GM19193 (cell line): ENCODE results near the gene DNASE1.

Experiments used
- POLR2A ChIP-seq: IDR thresholded peaks from 4 replicates; pipeline ENCODE4 v1.6.1; 2011; ENCODE audit not compliant: insufficient read depth, insufficient read length; ENCODE audit errors: extremely low read depth

DNASE1 gene

DNA sequence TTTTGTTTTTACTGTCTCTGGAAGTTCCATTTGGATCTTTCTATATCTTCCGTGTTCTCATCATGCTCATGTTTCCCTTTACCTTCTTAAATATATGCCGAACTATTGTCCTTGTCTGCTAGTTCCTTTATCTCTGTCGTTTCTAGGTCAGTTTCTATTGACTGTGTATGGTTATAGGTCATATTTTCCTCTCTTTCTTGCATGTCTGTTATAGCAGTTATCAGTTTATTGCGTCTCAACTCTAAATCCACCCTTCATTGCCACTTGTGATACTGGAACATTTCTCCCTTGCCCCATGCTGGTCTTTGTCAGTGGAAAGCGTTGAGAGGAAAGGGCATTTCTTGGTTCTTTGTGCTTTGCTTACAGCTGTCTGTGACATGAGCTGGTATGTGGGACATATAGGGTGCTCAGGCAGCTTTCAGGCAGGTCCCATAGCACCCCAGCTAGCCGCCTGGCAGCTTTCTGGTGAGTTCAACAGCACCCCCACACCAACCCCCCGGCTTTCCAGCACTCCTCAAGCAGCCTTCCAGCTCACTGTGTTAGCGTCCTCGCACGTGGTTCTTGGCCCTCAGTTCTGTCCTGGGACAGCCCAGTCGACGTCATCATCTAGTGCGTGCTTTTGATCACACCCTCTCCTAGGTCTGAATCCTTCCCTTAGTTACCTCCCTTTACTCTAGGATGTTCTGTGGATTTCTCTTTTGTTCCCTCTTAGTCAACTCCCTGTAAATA lies 15.4 kb upstream of the DNASE1 start:
- TF ChIP-seq POLR2A = no peak

DNA sequence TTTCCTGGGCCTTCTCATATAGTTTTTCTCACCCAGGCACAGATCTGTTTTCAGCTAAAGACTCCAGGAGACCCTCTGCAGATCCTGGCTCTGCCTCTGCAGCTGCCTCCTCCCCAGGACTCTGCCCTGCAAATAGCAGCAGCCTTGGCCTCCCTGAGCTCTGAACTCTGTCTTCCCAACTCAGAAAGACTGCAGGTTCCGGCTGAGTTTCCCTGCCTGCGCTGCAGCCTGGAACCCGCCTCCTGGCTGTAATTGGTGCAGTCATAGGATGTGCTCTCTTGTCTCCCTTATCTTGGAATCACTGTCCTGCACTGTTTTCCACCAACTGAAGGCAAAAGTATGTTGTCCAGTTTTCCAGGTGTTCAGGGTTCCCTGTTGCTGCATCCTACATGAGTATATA lies 14.3 kb upstream of the DNASE1 start:
- TF ChIP-seq POLR2A = no peak

DNA sequence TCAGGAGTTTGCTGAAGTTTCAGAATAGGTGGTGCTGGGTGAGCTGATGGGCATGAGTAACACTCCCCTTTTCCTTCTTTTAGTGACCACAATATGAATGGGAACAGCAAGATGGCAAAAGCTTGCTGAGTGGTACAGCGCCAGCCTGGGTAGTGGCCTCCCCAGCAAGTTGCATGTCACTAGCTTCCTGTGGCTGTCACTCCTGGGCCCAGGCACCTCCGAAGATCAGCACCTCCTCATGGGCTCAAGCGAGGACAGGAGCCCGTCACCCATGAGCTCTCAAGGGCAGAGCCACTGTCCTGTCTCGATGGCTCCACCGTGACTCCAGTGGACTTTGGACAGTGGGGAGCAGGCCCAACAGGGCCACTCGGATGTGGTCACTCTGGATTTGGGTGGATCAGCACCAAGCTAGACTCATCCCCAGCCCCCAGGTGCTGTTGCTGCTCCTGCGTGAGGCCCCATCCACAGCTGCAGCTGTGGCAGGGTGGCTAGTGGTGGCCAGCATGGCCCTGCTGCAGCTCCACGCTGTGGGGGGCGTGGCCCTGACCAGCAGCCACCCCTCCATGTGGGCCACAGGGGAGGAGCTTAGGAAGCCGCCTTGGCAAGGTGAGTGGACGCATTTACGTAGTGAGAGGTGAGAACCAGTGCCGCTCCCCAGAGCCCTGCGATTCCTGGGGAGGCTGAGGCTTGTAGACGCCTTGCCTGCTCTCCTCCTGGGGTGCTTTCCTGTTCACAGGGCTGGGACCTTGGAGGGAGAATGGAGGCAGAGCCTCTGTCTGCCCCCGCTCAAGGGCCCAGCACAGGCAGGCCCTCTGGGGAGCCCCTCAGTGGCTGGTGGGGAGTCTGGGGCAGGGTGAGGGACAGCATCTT lies 13.6 kb upstream of the DNASE1 start:
- TF ChIP-seq POLR2A = no peak

DNA sequence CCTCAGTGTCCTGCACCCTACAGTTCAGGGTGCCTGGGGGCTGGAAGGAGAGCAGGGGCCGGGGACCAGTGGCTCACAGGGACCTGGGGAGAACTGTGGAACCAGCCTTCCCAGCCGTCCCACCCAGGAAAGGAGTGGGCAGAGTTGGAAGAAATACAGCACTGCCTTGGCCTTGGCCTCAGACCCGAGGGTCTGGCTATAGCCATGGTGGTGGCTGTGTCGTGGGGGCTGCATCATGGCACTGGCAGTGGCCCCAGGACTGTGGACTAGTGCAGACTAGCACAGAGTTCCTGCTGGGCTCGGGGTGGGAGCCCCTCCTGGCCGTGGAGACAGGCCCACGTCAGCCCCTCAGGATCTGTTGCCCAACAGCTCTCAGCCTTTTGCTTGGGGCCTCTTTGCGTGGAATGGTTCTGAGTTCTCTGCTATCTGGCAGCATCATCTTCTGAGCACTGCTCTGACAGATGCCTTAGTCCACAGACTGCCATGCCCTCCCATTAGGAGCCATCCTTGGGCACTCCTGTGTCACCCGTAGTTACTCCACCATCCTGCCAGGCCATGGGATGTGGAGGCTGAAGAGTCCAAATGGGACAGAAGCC lies 12.6 kb upstream of the DNASE1 start:
- TF ChIP-seq POLR2A = no peak

DNA sequence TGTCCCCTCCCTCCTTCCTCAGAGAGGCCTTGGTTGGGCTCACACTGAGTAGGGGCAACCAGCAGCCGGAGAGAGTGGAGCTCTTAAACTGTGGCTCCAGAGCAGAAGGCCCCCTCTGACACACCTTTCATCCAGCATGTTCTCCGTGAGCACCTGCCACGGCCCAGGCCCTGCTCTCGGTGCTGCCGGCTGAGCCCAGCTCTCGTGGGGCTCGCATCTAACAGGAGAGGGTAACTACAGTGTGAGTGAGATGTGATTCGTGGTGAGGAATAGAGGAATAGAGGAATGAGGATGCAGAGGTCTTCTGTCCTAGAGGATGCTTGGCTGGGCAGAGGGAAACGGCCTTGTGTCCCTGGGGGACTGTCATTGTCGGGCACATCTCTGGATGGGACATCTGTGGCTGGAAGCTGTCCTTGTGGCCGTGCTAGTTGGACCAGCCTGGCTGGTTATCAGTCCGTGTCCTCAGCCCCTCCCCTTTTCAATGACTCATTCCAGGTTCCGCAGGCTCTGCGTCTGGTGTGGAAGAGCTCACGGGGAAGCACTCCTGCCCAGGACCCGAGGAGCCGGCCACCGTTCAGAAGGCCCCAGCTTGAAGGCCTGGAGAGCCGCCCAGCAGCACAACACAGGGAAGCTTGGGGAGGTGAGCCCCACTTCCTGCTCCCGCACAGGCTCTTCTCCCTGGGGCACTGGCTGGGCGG lies 11.9 kb upstream of the DNASE1 start:
- TF ChIP-seq POLR2A = no peak

DNA sequence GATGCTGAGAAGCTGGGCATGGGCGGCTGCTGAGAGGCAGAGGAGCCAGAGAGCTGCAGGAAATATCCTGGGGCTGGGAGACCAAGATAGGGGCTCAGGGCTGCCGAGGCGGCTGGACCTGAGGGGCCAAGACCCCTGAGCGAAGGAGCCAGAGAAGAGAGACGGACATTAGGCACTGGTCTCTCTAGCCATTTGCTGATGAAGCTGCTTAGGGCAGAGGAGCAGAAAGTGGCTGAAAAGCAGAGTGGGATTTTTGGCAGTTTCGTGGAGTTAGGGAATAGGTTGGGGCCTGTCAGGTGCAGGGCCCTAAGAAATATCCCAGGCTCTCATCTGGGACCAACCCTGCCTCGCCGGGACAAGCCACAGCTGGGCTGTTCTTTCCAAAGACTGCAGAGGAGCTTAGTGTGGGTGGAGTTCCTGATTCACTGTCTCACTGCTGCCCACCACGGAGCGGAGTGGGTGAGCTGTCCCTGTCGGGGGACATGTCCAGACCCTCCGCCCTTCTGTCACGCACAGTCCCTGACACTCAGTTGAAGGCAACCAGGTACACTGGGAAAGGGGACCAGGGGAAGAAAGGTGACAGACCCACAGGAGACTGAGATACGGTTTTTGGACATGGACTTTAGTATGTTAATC lies 11.3 kb upstream of the DNASE1 start:
- TF ChIP-seq POLR2A = no peak

DNA sequence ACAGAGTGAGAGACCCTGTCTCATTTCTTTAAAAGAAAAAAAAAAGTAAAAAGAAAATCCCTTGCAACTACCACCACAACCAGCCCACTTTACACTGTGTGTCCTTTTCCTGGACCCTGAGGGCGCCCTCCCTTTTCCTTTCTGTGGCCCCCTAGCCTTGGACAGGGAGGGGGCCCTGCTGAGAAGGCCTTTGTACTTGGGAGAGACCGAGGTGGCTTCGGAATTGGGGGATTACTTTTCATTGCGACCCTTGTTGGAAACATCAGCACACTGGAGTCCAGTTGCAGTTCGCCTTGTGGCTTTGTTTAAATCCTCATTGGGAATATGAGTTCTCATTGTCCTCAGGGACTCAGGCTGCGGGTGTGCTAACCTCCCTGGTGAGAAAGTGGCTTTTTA lies 9.4 kb upstream of the DNASE1 start:
- no peak for TF ChIP-seq POLR2A

DNA sequence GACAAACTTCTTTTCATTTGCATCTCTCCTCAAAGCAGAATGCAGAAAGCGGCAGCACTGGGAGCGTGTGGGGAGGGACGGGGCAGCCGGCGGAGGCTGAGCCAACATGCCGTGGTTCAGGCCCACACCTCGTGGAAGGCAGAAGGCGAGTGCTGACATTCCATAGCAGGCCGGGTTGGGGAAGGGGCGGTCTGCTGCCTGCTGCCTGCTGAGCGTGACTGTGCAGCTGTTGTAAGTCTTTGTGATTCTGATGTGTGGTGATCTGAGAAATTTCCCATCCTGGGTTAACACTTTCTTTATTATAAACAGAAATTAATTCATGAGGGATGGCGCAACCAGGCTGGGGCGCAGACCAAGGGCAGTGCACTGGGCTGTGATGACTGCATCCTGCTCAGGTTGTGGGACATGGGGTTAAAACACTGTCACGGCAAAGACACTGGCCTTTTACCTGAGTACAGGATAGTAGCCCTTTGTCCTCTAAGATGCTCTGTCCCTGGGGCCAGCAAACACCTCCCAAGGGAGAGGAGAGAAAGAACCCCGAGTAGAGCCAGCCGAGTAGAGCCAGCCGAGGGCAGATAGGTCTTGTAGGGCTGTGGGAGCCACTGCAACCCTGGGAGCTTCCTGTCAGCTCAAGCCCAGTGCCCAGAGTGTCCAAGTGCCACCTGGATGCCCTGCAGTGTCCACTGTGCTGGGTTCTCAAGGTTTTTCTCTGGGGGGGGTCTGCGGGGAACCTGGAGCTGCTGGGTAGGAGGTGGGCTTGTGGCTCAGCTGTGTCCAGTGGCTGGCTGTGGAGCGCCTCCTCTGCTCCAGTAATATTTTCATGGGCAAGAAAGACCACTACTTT lies 8.8 kb upstream of the DNASE1 start:
- TF ChIP-seq POLR2A = no peak

DNA sequence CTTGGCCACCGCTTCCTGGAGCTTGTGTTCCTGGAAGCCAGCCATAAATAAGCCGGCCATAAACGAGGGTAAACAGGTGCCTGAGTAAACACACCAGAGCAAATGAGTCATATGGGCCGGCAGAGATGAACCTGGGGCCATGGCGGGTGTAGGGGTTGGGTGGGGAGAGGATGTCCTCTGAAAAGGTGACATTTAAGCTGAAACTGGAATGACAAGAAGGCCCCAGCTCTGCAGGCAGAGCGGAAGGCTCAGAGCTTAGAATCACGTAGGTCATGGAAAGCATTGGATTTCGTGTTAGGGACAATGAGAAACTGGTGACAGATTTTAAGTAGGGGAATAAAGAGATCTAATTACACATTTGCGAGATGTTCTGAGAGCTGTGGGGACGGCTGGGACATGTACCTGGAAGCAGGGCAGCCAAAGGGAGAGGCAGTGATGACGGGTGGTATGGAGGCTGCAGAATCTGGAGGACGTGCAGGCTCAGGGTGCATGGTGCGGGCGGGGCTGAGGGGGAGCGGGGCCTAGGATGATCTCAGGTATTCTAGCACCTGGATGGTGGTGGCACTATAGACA lies 8.1 kb upstream of the DNASE1 start:
- no peak for TF ChIP-seq POLR2A

DNA sequence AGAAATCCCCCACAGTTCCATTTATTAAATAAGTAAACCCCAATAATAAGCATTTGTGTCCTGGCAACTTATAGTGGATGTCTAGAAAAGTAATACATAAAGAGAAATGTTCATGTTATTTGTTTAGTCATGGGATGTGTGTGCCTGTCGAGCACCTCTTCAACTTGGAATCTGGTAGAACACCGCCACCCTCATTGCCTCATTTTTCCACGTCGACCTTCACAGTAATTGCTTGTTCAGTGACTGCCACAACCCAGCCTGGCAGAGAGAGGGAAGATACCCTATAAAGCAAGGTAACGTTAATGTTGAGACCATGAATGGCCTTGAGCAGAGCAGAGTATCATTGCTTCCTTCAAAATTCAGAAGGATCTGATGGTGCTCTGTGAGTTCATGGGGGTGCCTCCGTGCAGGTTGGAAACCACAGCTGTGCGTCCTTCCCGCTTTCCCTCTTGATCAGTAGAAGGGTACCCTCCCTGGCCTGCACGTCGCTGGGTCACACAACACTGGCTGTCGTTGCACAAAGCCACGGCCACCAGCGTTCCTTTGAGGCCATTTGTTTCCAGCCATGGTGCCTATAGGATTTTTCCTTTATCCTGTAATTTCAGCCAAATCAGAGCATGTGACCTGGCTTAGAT lies 3.7 kb upstream of the DNASE1 start:
- TF ChIP-seq POLR2A = no peak

DNA sequence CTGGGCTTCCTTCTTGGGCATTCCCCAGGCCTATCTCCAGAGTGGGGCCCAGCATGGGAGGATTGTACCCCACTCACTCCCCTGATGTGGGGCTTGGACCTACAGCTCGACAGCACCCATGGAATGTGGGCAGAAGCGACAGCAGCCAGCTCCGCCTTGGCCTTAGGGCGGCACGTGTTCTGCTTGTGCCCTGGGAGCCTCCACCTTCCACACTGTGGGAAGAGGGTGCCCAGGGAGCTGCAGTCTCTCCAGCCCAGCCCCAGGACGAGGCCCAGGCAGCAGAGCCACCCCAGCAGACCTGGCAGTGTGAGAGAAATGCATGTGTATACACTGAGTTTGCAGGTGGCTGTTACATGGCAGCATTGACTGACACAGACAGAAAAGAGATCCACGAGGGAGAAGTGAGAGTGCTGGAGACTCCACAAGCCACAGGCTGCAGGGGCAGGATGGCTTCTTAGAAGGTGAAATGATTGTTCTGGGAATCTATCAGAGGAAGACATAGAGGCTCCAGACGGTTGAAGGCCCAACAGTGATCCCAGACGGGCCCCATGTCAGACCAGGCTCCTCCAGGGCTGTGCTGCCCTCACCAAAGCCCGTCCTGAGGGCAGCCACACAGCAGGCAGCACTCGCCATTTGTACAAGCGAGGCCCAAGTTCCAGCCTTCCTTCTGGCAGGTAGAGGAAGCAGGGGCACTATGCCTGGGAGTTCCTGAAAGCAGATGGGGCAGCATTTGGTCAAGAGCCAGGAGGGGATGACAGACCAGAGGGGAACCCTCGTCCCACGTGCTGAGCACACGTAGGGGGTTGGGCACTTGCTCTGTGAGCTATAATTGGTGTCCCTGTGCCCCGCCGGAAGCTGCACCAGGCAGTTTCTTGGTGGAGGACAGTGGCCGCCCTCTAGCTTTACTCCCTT lies 2.8 kb upstream of the DNASE1 start:
- no peak for TF ChIP-seq POLR2A
